PFSK-1 (cell line): Measurements from ENCODE around the gene ELMO1.

ENCODE experiments used
- FOXP2 ChIP-seq: optimal IDR thresholded peaks from 2 replicates; pipeline ENCODE3; 2011; ENCODE audit warnings: borderline replicate concordance, control low read depth, inconsistent platforms; ENCODE audit not compliant: insufficient read depth; ENCODE audit errors: extremely low read length, extremely low read depth
- POLR2AphosphoS5 ChIP-seq: IDR thresholded peaks from 2 replicates; pipeline ENCODE4 v1.6.1; 2012; ENCODE audit warnings: low read depth, mild to moderate bottlenecking, control low read depth, low read length, moderate library complexity
- REST ChIP-seq, 2 experiments: IDR thresholded peaks; 2 replicates each; pipeline versions ENCODE4 v1.6.1 to v1.8.0; 2011 to 2012; ENCODE audit warnings: low read depth in 2 of 2, low read length in 2 of 2, control low read depth in 1 of 2, inconsistent platforms in 1 of 2, mild to moderate bottlenecking in 1 of 2, moderate library complexity in 1 of 2; ENCODE audit not compliant: insufficient read depth in 1 of 2
- SIN3A ChIP-seq: IDR thresholded peaks from 2 replicates; pipeline ENCODE4 v1.6.1; 2012; ENCODE audit warnings: mild to moderate bottlenecking, low read length, moderate library complexity, borderline replicate concordance; ENCODE audit not compliant: insufficient read depth
- TAF1 ChIP-seq: IDR thresholded peaks from 2 replicates; pipeline ENCODE4 v1.6.1; 2012; ENCODE audit warnings: low read length, control low read depth, borderline replicate concordance; ENCODE audit not compliant: insufficient read depth

ELMO1 gene

GRCh38 chr7:37235813-37236212 lies 212.9 kb downstream of the ELMO1 start:
- TF ChIP-seq POLR2AphosphoS5 (no peak), FOXP2 (no peak), REST (IDR thresholded peaks at IDR 0.05; ENCODE audit: insufficient read depth in 1 of 2, low read depth in 2 of 2, low read length in 2 of 2) (no peak), TAF1 (no peak), SIN3A (no peak)

- TF ChIP-seq SIN3A (no peak), FOXP2 (no peak), TAF1 (no peak), POLR2AphosphoS5 (no peak), REST (IDR thresholded peaks at IDR 0.05; ENCODE audit: insufficient read depth in 1 of 2, low read depth in 2 of 2, low read length in 2 of 2) (no peak)
These were observed 213.7 kb downstream of the ELMO1 start for GRCh38 chr7:37234928-37235327.

GRCh38 chr7:37234334-37234733 lies 214.3 kb downstream of the ELMO1 start:
- no peak for TF ChIP-seq FOXP2
- TF ChIP-seq SIN3A: no peak
- no peak for TF ChIP-seq TAF1
- no peak for TF ChIP-seq REST (IDR thresholded peaks at IDR 0.05; ENCODE audit: insufficient read depth in 1 of 2, low read depth in 2 of 2, low read length in 2 of 2)
- TF ChIP-seq POLR2AphosphoS5: no peak

- TF ChIP-seq TAF1 (no peak), POLR2AphosphoS5 (no peak), FOXP2 (no peak), SIN3A (no peak), REST (IDR thresholded peaks at IDR 0.05; ENCODE audit: insufficient read depth in 1 of 2, low read depth in 2 of 2, low read length in 2 of 2) (no peak)
These were observed 217.1 kb downstream of the ELMO1 start for GRCh38 chr7:37231613-37232012.

GRCh38 chr7:37230221-37230620 lies 218.4 kb downstream of the ELMO1 start:
- TF ChIP-seq TAF1 (no peak), REST (IDR thresholded peaks at IDR 0.05; ENCODE audit: insufficient read depth in 1 of 2, low read depth in 2 of 2, low read length in 2 of 2) (no peak), POLR2AphosphoS5 (no peak), SIN3A (no peak), FOXP2 (no peak)
